ENCODE results near the gene ACIN1. TPM values are rescaled to one million over a fixed set of nuclear protein-coding genes. Genes with fewer than 3 reads are reported as not detected.

The ACIN1 gene
- total and polyA plus RNA-seq, 2 of the 13 experiments (the other 11 are each of a cell fraction or from before 2014, with no cell fraction given) = 165 to 183 TPM

DNA sequence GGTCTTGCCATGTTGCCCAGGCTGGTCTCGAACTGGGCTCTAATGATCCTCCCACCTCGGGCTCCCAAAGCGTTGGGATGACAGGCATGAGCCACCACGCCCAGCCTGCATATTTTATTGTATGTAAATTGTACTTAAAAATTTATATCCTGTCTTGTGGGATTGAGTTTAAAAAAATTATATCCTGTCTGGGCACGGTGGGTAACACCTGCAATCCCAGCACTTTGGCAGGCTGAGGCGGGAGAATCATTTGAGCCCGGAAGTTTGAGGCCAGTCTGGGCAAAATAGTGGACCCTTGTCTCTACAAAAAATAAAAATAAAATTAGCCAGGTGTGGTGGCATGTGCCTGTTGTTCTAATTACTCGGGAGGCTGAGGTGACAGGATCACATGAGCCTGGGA is 38.0 kb upstream of the ACIN1 start:
- FAIRE-seq (no peak), DNase-seq (ENCODE audit: low spot score) (no peak), ATAC-seq (no peak)
- no peak overlapping the region for H3K9ac ChIP-seq (ENCODE audit: insufficient read depth, low read depth, low read length)
- H3K27me3 ChIP-seq (ENCODE audit: control insufficient read depth in 1 of 2, insufficient read depth in 2 of 2, low read length in 2 of 2) = peaks cover 14 to 60% of the 10 kb centered on the region in 2 experiments; a peak in 4 of 5 replicates
- H3K27ac ChIP-seq (ENCODE audit: extremely low read length, insufficient read depth, low read length) = no peak overlapping the region
- ChIA-PET POLR2A (no interaction called here), CTCF (ENCODE audit: low intra/inter-chr PET ratio, low total read pairs) (no interaction called here)
- H3K4me2 ChIP-seq (ENCODE audit: low read depth, low read length) = no peak overlapping the region
- no peaks in the 10 kb centered on the region for H3K79me2 ChIP-seq (ENCODE audit: insufficient read depth, low read length)
- H3K36me3 ChIP-seq (replicated peaks in 1 of 2; ENCODE audit: control insufficient read depth in 1 of 2, insufficient read depth in 2 of 2, low read length in 2 of 2) = no peaks in the 10 kb centered on the region
- 30% methylated on average over 8 of the region's 8 CpGs for WGBS (ENCODE audit: low lambda C conversion rate)
- peaks cover 17% of the 10 kb centered on the region for H3K4me1 ChIP-seq (ENCODE audit: insufficient read depth, low read length)
- intact Hi-C loops (cut with micrococcal nuclease; ENCODE audit: unreplicated experiment) = no loop called here
- TF ChIP-seq ARNT2 (CRISPR knock-in tag; IDR thresholded peaks at IDR 0.05; ENCODE audit: low read depth) = no peak
- TF ChIP-seq, protein P1, sequence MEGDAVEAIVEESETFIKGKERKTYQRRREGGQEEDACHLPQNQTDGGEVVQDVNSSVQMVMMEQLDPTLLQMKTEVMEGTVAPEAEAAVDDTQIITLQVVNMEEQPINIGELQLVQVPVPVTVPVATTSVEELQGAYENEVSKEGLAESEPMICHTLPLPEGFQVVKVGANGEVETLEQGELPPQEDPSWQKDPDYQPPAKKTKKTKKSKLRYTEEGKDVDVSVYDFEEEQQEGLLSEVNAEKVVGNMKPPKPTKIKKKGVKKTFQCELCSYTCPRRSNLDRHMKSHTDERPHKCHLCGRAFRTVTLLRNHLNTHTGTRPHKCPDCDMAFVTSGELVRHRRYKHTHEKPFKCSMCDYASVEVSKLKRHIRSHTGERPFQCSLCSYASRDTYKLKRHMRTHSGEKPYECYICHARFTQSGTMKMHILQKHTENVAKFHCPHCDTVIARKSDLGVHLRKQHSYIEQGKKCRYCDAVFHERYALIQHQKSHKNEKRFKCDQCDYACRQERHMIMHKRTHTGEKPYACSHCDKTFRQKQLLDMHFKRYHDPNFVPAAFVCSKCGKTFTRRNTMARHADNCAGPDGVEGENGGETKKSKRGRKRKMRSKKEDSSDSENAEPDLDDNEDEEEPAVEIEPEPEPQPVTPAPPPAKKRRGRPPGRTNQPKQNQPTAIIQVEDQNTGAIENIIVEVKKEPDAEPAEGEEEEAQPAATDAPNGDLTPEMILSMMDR (CRISPR knock-in tag; IDR thresholded peaks at IDR 0.05) = no peak
- TF ChIP-seq SMC3 (IDR thresholded peaks at IDR 0.05; ENCODE audit: low read length) = no peak
- no peak for TF ChIP-seq HOXA3 (CRISPR knock-in tag; IDR thresholded peaks at IDR 0.05)
- TF ChIP-seq ZNF615 (CRISPR knock-in tag; IDR thresholded peaks at IDR 0.05; ENCODE audit: borderline replicate concordance) = no peak
- TF ChIP-seq ZNF747 (CRISPR knock-in tag; IDR thresholded peaks at IDR 0.05; ENCODE audit: borderline replicate concordance) = no peak
- no peak for TF ChIP-seq BRD4 (CRISPR knock-in tag; IDR thresholded peaks at IDR 0.05)
- no peak for TF ChIP-seq KDM5A (IDR thresholded peaks at IDR 0.05; ENCODE audit: borderline replicate concordance, low read length)
- no peak for TF ChIP-seq SOX6 (IDR thresholded peaks at IDR 0.05)
- no peak for TF ChIP-seq SOX6 (CRISPR knock-in tag; IDR thresholded peaks at IDR 0.05)
- no peaks in the 10 kb centered on the region for H3K9me3 ChIP-seq (ENCODE audit: low read length)
- in situ Hi-C loops (cut with HindIII; ENCODE audit: extremely low pct_ligation_motif_present, low pct_unique_long_range_greater_than_20kb) = no loop called here
- no peaks in the 10 kb centered on the region for H4K20me1 ChIP-seq (ENCODE audit: insufficient read depth, low read length)
- H3K4me3 ChIP-seq (replicated peaks in 1 of 3; ENCODE audit: insufficient read depth in 1 of 3, low read depth in 2 of 3, low read length in 3 of 3) = no peak overlapping the region
- no TSS peak for BruUV-seq (replicated peaks)
- no peak overlapping the region for H2AFZ ChIP-seq (ENCODE audit: low read length)

All from HepG2 (cell line).